Pulmonary artery endothelial cell (primary cell): ENCODE data around the gene SLC10A7. TPM values are rescaled to one million over a fixed set of nuclear protein-coding genes. Genes with fewer than 3 reads are reported as not detected.

ENCODE experiments used
- DNase-seq: peaks from one replicate; pipeline ENCODE4 v3.0.0-alpha.2; 2011; ENCODE audit warnings: low read depth, low spot score
- total RNA-seq: library from RNA; depleted of rRNA; stranded (reverse); fragments of >200 nt; gene quantifications from 2 replicates; pipeline ENCODE4 v1.2.3, GENCODE V29; 2014

The SLC10A7 gene
- 6.9 and 12.1 TPM in 2 replicates for total RNA-seq

- peak; percentile 33 for DNase-seq
Observed at GRCh38 chr4:146521541-146522097, at the start of gene SLC10A7. TSS of gene SLC10A7 (minus strand) at chr4:146521940. CDS start at chr4:146521717, 223 bp downstream.

DNA sequence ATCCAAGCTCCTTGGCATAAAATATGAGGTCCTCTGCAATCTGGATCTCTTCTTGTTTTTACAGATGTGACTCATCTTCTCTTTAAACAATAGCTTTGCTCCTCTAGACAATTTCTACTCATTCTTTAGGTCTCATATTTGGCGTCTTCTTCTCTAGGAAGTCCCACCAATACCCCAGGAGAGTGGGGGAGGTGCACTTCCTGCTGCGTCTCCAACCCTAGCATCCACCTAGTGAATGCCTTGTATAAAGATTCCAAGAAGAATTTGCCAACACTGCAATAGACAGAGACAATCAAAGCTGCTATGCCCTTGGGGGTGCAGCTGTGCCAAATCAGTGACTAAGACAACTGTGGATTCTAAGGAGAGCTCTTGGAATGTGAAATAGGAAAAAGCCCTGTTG lies 45.7 kb upstream of the SLC10A7 start:
- no peak for DNase-seq

DNA sequence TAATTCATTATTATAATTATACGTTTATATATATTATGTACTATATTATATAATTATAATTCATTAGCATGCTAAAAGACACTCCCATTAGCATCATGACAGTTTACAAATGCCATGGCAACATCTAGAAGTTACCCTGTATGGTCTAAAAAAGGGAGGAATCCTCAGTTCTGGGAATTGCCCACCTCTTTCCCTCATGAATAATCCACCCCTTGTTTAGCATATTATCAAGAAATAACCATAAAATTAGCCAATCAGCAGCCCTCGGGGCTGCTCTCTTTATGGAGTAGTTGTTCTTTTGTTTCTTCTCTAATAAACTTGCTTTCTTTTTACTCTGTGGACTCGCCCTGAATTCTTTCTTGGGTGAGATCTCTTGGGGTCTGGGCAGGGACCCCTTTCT lies 42.8 kb upstream of the SLC10A7 start:
- no peak for DNase-seq

GRCh38 chr4:146550161-146550560 lies 28.4 kb upstream of the SLC10A7 start:
- no peak for DNase-seq

- DNase-seq, result no peak
Observed at GRCh38 chr4:146548443-146548842, 26.7 kb upstream of the SLC10A7 start.

DNA sequence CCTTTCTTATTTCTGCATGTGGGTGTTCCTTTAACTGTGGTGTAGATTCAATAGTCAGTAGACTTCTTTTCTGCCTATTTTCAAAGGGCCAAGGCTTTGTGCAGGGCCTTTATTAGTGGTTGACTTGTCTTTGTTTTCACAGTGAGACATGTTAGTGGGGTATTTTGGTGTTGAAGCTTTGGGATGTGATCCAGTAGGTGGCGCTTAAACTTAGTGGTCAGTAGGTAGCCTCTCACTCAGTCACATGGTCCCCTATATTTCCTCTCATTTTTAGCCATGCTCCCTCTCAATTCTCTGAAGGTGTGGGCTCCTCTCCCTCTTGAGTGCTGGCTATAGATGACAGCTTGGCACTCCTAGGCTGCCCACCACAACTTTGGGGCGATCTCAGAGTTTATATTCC lies 23.4 kb upstream of the SLC10A7 start:
- no peak for DNase-seq

DNA sequence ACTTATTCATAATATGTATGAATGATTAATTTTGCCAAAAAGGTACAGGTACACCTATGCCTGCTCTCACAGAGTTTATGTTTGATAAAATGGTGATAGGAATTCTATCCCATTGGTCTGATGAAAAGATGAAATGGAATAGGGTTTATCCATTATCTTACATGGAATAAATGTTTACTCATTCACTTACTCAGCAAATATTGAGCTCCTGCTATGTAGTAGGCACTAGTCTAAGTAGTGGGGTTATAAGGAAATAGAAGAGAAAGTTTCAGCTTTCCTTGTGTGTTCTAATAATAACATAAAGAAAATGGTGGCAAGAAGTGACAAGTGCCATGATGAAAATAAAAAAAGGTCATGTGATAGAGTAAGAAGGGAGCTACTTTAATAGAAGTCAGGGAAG lies 12.4 kb upstream of the SLC10A7 start:
- DNase-seq, result no peak

DNA sequence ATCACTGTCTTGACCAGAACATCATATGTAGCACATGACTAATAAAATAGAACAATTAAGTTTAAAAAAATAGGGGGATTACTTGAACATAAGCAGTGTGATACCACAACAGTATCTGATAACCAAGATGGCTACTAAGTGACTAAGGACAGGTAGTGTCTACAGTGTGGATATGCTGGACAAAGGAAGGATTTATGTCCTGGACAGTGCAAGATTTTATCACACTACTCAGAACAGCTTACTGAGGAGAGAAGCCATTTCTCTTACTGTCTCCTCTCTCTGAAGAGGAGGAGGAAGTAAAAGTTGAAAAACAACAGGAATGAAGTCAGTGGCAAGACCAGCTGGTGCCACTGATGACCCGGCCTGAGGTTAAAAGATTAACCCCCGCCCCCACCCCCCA lies 4.0 kb upstream of the SLC10A7 start:
- DNase-seq, result no peak

DNA sequence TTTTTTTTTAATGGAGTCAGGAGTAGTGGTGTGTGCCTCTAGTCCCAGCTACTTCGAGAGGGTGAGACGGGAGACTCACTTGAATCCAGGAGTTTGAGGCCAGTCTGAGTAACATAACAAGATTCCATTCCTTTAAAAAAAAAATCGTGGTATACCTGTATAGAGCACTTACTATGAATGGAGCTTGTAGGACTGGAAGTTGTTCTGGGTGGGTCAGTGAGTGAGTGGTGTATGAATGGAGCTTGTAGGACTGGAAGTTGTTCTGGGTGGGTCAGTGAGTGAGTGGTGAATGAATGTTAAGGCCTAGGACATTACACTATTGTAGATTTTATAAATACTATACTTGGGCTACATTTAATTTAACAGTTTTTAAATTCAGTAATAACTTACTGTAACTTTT lies 2.9 kb upstream of the SLC10A7 start:
- DNase-seq, result no peak

GRCh38 chr4:146522869-146523205 lies 1.1 kb upstream of the SLC10A7 start:
- DNase-seq, result no peak

DNA sequence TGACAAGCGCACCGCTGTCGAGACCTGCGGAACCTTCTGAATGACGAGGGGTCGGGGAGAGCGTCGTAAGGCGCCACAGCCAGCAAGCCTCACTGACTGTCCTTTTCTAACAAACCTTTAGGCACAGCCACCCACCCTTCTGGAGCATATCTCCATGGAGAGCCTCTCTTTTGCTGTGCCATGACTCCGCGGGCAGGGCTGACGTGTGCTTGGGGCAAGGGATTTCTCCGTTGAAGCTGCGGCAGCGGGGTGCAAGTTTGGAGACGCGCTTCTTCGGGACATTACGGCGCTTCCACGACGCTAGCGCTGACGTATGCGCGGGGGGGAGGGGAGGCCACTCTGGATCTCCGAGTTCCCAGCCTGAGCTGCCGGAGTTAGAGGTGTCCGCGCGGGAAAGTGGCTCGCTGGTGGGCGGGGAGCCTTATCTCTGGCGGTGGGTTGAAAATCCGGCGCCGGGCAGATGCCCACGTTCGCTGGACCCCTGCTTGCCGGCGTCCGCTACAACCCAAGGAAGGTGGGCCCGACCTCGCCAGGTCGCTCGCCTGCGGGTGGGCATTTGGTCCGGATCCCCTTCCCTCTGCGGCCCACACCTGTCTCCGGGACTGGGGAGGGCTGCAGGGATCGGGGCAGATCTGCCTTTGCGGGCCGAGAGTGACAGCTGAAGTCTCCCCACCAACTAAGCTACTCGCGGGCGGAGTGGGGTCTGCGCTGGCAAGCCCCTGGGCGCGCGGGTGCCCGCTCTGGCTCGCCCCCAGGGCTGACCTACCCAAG lies 543 bp upstream of the SLC10A7 start:
- peak; percentile 45 for DNase-seq

DNA sequence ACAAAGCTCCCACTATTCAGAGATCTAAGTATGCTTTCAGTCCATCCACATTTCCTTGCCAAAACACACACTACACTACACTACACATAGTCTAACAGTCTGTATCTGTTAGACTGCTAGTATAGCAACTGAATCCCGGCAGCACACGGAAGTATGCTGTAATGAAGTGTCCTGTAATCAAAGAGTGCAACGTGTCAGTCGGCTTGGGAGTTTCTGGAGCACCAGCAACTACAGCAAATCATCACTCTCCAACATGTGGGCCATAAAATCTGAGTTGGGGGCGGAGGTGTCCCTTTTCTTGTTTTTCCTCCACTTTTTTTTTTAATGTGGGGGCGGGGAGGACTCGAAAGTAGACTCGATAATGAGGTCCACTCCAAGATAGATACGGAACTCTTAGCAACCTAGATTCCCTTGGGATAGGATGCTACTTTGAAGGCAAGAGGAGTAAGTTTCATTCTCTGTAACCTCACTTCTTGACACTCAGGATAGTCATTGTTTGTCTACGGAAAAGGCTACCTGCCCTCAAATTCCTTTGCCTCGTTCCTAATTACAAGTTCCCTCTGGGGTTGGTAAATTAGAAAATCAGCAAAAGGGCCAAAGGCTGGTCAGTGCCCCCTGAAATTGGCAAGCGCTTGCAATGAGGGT lies 722 bp downstream of the SLC10A7 start:
- DNase-seq, result peak; percentile 36

DNA sequence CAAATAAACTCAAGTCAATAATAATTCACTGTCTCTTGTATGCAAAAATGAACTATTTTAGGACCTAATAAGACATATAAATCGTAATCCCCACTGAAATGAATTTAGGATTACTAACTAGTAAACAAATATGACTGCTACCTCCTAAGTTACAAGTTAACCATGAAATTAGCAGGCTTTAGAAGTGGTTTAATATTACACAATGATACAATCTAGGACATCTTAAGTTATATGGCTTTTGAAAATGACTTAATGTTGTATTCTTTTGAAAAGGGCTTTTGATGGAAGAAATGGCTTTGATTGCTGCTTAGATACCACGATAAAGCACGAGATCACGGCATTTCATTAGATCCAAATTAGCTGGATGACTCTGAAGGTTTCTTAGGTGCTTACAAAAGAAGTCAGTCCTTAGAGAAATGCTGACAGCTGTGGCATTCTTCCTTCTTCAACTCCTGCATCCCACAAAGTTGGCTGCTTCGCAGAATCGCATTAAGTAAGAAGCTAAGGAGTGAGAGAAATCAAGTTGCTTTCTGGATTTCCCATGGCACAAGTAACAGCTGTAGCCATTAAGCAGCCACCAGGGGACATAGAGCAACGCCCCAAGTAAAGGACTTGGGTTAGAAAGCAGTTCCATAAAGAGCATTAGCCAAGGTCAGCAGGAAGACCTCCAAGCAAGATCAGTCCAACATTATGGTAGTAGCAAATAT lies 6.9 kb downstream of the SLC10A7 start:
- no peak for DNase-seq

GRCh38 chr4:146513548-146513947 lies 8.2 kb downstream of the SLC10A7 start:
- no peak for DNase-seq

DNA sequence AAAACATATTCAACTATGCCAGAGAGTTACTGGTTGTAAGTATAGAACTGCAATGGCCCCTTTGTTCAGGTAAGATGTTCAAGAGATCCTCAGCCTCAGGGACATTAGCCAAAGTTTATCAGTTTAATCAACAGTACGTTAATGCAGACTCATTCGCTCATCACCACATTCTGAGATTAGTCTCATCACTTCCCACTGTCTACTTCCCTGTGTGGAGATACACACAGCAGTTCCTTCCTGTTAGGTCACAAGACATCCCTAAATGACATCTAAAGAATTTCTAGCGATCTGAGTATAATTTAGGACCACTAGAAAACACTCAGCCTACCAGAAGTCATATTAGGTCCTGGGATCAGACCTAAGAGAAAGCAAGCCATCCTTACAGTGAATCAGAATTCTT lies 10.4 kb downstream of the SLC10A7 start:
- no peak for DNase-seq

- no peak for DNase-seq
Observed at GRCh38 chr4:146510942-146511341, 10.8 kb downstream of the SLC10A7 start.

DNA sequence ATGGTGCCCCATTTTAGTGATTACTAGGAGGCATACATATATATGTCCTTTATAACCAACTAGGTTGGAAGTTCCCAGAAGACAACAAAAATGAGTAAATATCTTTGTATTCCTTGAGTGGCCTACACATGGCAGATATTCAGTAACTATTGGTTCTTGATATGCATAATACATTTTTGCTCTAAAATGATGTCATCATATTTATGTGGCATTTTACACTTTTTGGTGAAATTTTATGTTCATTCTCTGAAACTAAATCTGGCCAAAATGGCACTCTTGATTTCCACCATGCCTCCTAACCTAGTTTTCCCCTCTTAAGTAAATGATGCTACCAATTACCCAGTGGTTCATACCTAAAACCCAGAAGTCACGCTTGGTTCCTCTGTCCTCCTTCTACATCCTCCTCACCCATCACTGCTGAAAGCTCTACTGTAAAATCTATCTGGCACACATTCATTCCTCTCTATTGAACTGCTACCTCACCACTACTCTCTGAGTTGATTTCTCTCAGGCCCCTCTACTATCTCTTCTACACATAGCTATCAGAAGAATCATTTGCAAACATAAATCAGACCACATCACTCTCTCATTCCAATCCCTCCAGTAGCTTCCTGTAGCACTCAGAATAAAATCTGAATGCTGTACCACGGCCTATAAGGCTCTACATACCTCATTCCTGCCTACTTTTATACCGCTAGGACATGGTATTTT lies 13.4 kb downstream of the SLC10A7 start:
- no peak for DNase-seq

- no peak for DNase-seq
Observed at GRCh38 chr4:146507632-146508031, 14.1 kb downstream of the SLC10A7 start.

DNA sequence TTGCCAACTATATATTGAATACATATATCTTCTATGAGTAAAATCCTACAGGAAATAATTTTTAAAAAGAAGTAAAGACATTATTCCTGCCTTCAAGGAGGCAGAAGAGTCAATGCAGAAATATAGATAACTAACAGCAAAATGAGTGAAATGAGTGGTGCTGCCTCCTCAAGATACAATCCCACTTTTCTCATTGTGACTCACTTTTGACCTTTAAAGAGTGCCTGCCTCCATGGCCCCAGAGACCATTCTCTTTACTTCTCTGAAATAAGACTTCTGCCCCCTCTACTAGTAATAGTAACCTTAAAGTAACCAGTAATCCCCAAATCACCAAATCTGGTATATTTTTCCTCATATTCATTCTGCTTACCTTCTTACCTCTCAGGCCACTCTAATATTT lies 15.5 kb downstream of the SLC10A7 start:
- DNase-seq, result no peak

GRCh38 chr4:146500216-146500615 lies 21.5 kb downstream of the SLC10A7 start:
- no peak for DNase-seq

GRCh38 chr4:146498291-146498690 lies 23.4 kb downstream of the SLC10A7 start:
- no peak for DNase-seq

DNA sequence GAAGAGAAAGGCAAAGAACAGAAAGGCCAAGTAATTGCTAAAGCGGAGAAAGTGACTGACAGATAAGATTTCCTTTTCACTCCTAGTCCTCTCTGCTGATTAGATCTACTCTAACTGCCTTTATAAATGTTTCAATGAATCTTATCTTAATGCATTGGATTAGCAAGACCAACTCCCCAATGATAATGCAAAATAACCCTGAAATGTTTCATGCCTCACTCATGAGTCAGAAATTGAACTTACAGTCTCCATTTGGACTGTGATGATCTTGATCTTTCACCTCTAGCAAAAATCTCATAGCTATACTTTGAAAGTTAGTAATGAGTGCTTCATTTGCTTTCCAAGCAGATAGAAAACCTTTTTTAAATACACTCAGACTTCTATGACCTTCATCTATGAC lies 26.5 kb downstream of the SLC10A7 start:
- DNase-seq, result no peak
